Measurements from ENCODE around the gene ADO. TPM values are rescaled to one million over a fixed set of nuclear protein-coding genes. Genes with fewer than 3 reads are reported as not detected.
A peak's percentile ranks its signal among the peaks of the same experiment; 100 is the strongest.

ADO gene
- total and polyA plus RNA-seq, 2 of the 13 experiments (the other 11 are each of a cell fraction or from before 2014, with no cell fraction given): 8.9 to 15.9 TPM

DNA sequence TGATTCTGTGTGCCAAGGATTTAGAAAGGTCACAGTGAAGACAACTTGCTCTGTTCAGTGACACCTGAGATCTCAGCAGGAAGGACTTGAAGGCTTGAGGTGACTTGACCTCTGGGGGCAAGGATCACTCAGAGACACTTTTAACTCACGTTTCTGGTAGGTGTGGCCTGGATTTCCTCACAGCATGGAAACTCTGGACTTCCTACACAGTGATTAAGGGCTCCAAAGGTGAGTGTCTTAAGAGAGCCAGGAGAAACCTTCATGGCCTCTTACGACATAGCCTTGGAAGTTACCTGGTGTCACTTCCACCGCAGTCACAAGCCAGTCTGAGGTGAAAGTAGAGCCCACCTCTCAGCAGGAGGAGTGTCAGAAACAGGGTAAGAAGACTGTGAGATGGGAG lies 38.1 kb upstream of the ADO start:
- no peak for DNase-seq (ENCODE audit: low spot score)
- Histone ChIP-seq H3K4me3 (replicated peaks in 1 of 3; ENCODE audit: insufficient read depth in 1 of 3, low read depth in 2 of 3, low read length in 3 of 3) (no peak overlapping the region), H3K79me2 (ENCODE audit: insufficient read depth, low read length) (no peaks in the 10 kb centered on the region), H3K27me3 (ENCODE audit: control insufficient read depth in 1 of 2, insufficient read depth in 2 of 2, low read length in 2 of 2) (no peaks in the 10 kb centered on the region; a peak in 1 of 5 replicates), H2AFZ (ENCODE audit: low read length) (no peak overlapping the region), H3K4me1 (ENCODE audit: insufficient read depth, low read length) (no peaks in the 10 kb centered on the region), H3K27ac (ENCODE audit: extremely low read length, insufficient read depth, low read length) (no peak overlapping the region), H3K9ac (ENCODE audit: insufficient read depth, low read depth, low read length) (no peak overlapping the region), H3K4me2 (ENCODE audit: low read depth, low read length) (no peak overlapping the region), H3K36me3 (replicated peaks in 1 of 2; ENCODE audit: control insufficient read depth in 1 of 2, insufficient read depth in 2 of 2, low read length in 2 of 2) (no peaks in the 10 kb centered on the region), H3K9me3 (ENCODE audit: low read length) (no peaks in the 10 kb centered on the region), H4K20me1 (ENCODE audit: insufficient read depth, low read length) (no peaks in the 10 kb centered on the region)
- in situ Hi-C loops (cut with HindIII; ENCODE audit: extremely low pct_ligation_motif_present, low pct_unique_long_range_greater_than_20kb) (no loop called here), intact Hi-C loops (cut with micrococcal nuclease; ENCODE audit: unreplicated experiment) (no loop called here)
- TF ChIP-seq, protein P1, sequence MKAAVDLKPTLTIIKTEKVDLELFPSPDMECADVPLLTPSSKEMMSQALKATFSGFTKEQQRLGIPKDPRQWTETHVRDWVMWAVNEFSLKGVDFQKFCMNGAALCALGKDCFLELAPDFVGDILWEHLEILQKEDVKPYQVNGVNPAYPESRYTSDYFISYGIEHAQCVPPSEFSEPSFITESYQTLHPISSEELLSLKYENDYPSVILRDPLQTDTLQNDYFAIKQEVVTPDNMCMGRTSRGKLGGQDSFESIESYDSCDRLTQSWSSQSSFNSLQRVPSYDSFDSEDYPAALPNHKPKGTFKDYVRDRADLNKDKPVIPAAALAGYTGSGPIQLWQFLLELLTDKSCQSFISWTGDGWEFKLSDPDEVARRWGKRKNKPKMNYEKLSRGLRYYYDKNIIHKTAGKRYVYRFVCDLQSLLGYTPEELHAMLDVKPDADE (CRISPR knock-in tag; IDR thresholded peaks at IDR 0.05): no peak
- POLR2A ChIA-PET: no interaction called here
- no peak for ATAC-seq
- WGBS (ENCODE audit: low lambda C conversion rate): 0% methylated on average over 3 of the region's 3 CpGs
- no TSS peak for BruUV-seq (replicated peaks)
- no peak for FAIRE-seq
- CTCF ChIA-PET (ENCODE audit: low intra/inter-chr PET ratio, low total read pairs): no interaction called here

DNA sequence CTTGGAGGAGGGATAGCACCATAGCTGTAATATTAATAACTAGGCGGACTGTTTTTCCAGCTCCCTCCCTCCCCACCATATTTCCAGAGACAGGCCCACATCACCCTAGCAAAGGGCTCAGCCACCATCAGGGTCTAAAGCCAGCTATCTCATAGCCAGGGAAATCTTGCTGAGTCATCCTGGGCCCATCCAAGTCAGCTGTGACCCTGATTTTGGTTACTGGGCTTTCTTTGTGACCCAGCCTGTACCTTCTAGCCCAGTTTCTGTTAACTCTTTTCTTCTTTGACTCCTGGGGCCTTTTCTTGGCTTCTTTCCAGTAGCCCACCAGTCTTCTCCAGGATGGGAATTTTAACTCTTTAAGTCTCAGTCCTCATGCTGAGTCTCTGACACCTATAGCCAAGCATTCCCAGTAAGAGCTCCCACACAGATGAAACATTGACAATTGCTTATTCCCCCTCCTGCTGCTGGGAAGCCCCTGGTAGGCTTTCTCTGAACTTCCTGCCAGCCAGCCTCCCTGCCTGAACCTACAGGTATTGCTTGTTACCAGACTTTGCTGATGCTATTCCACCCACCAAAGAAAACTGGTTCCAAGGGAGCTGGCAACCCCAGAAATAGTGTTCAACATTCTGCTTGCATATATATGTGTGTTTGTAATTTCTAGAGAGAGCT lies 34.8 kb upstream of the ADO start:
- no peaks in the 10 kb centered on the region for H3K36me3 ChIP-seq (replicated peaks in 1 of 2; ENCODE audit: control insufficient read depth in 1 of 2, insufficient read depth in 2 of 2, low read length in 2 of 2)
- ChIA-PET POLR2A (no interaction called here), CTCF (ENCODE audit: low intra/inter-chr PET ratio, low total read pairs) (no interaction called here)
- H4K20me1 ChIP-seq (ENCODE audit: insufficient read depth, low read length): no peaks in the 10 kb centered on the region
- TF ChIP-seq NFE2L2 (IDR thresholded peaks at IDR 0.05; ENCODE audit: low read length): peak; percentile 95
- 0 out of 2 replicates have a peak, but pooled peaks have one; percentile 34 for TF ChIP-seq NFE2 (CRISPR knock-in tag; IDR thresholded peaks at IDR 0.05)
- peak; percentile 51 to 63; a peak in 3 of 4 replicates for TF ChIP-seq MAFK (conservative IDR thresholded peaks at IDR 0.05 in 1 of 2, IDR thresholded peaks at IDR 0.05 in 1 of 2; ENCODE audit: low read length in 2 of 2)
- TF ChIP-seq BORCS8-MEF2B (CRISPR knock-in tag; IDR thresholded peaks at IDR 0.05): no peak
- no peak for TF ChIP-seq ZNF432 (CRISPR knock-in tag; IDR thresholded peaks at IDR 0.05; ENCODE audit: borderline replicate concordance)
- TF ChIP-seq MAFF (IDR thresholded peaks at IDR 0.05; ENCODE audit: low read depth, low read length): peak; percentile 62
- no peaks in the 10 kb centered on the region; a peak in 1 of 5 replicates for H3K27me3 ChIP-seq (ENCODE audit: control insufficient read depth in 1 of 2, insufficient read depth in 2 of 2, low read length in 2 of 2)
- DNase-seq (ENCODE audit: low spot score) (no peak), ATAC-seq (no peak), FAIRE-seq (no peak)
- no peak overlapping the region for H3K9ac ChIP-seq (ENCODE audit: insufficient read depth, low read depth, low read length)
- H3K79me2 ChIP-seq (ENCODE audit: insufficient read depth, low read length): no peaks in the 10 kb centered on the region
- H3K27ac ChIP-seq (ENCODE audit: extremely low read length, insufficient read depth, low read length): no peak overlapping the region
- intact Hi-C loops (cut with micrococcal nuclease; ENCODE audit: unreplicated experiment): no loop called here
- H3K4me2 ChIP-seq (ENCODE audit: low read depth, low read length): no peak overlapping the region
- H3K4me3 ChIP-seq (replicated peaks in 1 of 3; ENCODE audit: insufficient read depth in 1 of 3, low read depth in 2 of 3, low read length in 3 of 3): no peak overlapping the region
- no peaks in the 10 kb centered on the region for H3K4me1 ChIP-seq (ENCODE audit: insufficient read depth, low read length)
- in situ Hi-C loops (cut with HindIII; ENCODE audit: extremely low pct_ligation_motif_present, low pct_unique_long_range_greater_than_20kb): no loop called here
- 92% methylated on average over 1 of the region's 1 CpG for WGBS (ENCODE audit: low lambda C conversion rate)
- BruUV-seq (replicated peaks): no TSS peak
- no peaks in the 10 kb centered on the region for H3K9me3 ChIP-seq (ENCODE audit: low read length)
- H2AFZ ChIP-seq (ENCODE audit: low read length): no peak overlapping the region
